GM18858 (cell line): ENCODE results near the gene UMAD1.
A peak's percentile ranks its signal among the peaks of the same experiment; 100 is the strongest.
"Not testable (repeated sequence)": the region's sequence is repeated elsewhere in the genome, so short reads cannot be mapped to it uniquely, and the experiment has no call there.

Experiments used
- ATAC-seq: cut with Tn5 transposase; IDR thresholded peaks from one replicate; pipeline ENCODE4 v1.9.1; 2021; ENCODE audit not compliant: unreplicated experiment

The UMAD1 gene

GRCh38 chr7:7821517-7821916, 181.0 kb downstream of the UMAD1 start:
- no peak for ATAC-seq

GRCh38 chr7:7825294-7825693, 184.7 kb downstream of the UMAD1 start:
- not testable (repeated sequence) for ATAC-seq

GRCh38 chr7:7829667-7830066, 189.1 kb downstream of the UMAD1 start:
- ATAC-seq = no peak

DNA sequence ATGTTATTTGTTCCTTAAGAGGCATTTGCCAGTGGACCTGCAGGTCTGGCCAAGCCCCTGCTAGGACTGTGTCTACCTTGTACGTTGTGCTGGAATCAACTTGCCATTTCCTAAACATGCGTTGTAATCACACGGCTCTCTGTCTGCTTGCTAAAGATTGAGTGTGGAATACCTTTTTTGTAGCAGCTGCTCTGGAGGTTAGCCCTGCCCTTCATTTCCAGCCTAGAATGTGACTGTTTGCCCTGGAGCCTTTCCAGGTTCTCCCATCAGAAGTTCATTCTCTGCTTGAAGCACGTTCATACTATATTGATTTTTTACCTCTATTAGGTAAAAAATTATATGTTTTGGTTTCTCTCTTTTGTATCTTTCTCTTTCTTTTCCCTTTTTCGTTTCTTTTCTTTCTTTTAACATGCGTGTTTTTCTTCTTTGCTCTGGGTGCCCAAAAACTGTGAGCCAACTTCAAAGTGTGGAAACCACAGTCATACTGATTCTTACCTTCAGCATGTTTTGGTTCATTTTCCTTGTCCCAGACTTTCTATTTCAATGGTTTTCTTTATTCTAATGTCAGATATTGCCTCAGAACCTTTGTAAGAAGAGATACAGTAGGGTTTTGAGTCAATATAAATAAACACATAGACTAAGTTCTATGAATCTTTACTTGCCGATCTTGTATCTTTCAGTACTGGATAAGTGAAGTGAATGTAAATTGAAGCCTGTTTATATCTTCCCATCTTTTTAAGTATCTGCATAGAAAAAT, 189.7 kb downstream of the UMAD1 start:
- no peak for ATAC-seq

DNA sequence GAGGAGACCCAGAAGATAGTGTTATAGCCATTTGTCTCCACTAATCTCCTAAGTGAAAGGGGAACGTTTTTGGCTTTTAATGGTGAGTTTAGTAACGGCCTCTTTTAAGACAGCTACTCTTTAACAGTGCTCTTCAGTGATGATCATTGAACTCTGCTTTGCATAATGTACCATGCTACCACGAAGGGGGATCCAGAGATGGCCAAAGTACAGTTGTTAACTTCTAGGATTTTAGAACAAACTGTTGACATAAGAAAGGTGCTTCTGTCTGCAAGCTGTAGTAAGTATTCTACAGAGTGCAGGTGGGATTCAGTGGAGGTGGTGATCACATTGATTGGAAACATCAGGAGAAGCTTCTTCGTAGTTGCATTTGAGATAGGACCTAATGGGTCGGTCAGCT, 192.0 kb downstream of the UMAD1 start:
- no peak for ATAC-seq

- ATAC-seq = no peak
These were observed 194.2 kb downstream of the UMAD1 start for GRCh38 chr7:7834761-7835160.

- no peak for ATAC-seq
These were observed 200.5 kb downstream of the UMAD1 start for GRCh38 chr7:7841027-7841426.

GRCh38 chr7:7843240-7843639, 202.7 kb downstream of the UMAD1 start:
- no peak for ATAC-seq

DNA sequence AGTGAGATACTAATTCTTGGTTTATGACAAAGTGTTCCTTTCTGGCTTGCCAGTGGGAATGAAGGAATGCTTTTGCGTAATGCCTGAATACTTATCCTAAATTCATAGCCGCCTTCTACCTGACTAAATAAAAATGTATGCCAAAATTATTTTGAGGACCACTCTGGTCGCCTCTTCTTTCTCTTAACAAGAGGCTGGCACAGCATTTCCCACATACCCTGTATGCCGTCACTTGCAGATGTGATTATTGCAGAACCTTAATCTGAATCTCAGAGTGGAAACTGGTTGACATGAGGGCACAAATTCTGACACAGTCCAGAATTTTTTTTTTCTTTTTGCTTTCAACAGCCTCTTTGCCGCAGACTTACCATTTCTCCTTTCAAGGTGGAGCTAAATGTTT, 203.4 kb downstream of the UMAD1 start:
- ATAC-seq = no peak

- ATAC-seq = peak; percentile 65
These were observed 207.7 kb downstream of the UMAD1 start for GRCh38 chr7:7848246-7848645.

GRCh38 chr7:7848892-7849291, 208.3 kb downstream of the UMAD1 start:
- ATAC-seq = no peak

GRCh38 chr7:7850150-7850549, 209.6 kb downstream of the UMAD1 start:
- ATAC-seq = no peak

DNA sequence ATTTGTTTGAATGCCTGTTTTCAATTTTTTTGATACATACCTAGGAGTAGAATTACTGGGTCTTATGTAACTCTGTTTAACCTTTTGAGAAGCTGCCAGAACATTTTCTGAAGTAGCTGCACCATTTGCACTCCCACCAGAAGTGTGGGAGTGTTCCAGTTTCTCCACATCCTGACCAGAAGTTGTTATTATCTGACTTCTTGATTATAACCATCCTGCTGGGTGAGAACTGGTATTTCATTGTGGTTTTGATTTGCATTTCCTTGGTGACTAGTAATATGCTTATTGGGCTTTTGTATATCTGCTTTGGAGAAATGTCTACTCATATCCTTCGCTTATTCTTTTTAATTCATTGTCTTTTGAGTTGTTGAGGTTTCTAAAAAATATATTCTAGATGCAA, 210.8 kb downstream of the UMAD1 start:
- ATAC-seq = no peak

- no peak for ATAC-seq
These were observed 211.4 kb downstream of the UMAD1 start for GRCh38 chr7:7851991-7852390.

GRCh38 chr7:7857143-7857583, 216.6 kb downstream of the UMAD1 start:
- peak; percentile 50 for ATAC-seq

DNA sequence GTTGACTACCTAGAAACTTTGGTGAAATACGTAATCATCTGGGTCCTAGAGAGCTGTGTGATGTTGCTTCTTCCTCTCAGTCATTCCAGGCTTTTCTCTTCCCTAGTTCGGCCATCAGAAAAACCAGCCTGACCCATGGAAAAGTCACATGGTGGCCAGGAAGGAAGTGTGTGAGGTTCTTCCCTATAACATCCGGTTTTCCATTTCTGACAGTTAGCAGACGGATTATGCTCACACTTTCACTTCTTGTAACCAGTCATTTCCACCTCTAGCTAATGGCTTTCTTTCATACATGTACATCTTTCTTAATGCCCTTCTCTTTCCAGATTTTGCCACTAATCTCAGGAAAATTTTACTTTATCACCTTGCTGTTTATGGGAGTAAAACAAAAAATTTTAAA, 218.0 kb downstream of the UMAD1 start:
- ATAC-seq = no peak

DNA sequence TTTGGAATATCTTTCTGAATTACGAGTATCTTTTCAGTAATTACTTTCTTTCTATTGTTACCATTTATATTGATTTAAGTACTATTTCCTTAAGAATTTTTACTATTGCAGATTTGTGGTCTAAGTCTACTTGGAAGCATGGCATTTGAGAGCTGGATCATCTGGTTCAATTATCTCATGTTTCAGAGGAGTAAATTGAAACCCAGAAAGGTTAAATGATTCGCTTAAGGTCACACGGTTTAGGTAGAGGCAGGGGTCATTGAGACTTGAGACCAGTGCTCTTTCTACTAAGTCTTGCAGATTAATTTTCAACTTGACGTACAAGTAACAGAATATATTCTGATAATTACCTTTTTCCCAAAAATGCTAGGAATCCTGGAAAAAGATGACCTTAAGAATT, 218.9 kb downstream of the UMAD1 start:
- no peak for ATAC-seq

DNA sequence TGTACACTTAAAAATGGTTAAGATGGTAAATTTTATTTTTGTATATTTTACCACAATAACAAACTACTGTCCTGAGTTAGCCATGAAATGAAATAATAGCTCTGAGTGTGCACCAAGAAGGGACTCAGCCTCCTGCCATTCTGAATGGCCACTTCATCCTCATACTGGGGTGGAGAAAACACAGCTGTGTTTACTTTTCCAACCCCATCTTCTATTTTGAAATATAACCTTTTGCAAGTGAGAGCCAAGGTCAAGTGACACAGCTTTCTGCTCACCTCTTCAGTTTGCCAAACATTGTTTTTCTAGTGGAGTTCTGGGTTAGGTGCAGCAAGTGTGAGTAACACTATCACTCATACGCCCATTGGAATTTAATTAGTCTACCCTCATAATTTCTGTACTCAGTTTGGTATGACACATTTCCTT, 220.7 kb downstream of the UMAD1 start:
- no peak for ATAC-seq

GRCh38 chr7:7862393-7862792, 221.8 kb downstream of the UMAD1 start:
- ATAC-seq = no peak

GRCh38 chr7:7867846-7868571, 227.5 kb downstream of the UMAD1 start:
- no peak for ATAC-seq

GRCh38 chr7:7868572-7868899, 228.0 kb downstream of the UMAD1 start:
- no peak for ATAC-seq

DNA sequence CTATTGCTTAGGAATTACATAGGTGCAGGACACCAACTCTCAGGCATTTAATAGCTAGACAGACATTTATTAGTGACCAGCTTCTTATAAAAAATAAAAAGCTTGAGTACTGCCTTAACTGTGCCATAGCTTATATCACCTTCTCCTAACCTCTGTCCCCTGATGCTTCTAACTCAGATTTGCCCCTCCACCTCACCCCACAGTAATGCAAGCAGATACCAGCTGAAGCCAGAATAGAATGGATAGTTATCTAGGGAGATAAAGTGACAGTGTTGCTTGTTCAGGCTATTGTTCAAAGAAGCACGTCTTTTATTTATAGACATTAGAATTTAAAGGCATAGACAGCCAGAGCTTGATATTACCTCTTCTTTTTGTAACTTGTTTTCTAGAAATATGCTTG, 228.5 kb downstream of the UMAD1 start:
- no peak for ATAC-seq

DNA sequence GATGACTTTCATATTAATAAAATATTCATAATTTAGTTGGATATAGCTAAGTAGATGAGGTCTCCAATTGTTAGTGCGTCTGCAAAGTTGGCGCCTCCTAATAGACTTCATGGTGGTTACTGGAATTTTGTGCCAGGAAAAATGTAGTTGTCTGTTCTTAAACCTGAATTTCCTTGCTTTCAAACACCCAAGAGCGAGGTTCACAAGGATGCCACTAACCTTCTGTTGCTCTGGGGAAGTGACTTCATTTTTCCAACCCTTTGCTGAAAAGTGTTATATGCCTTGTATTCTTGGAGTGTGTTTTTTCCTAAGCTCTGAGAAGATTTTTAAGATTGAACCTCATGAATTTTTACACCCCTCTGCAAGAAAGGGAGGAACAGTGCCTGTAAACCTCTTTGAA, 229.1 kb downstream of the UMAD1 start:
- ATAC-seq = no peak
